ENCODE measurements around the gene NGDN.
"Not testable (repeated sequence)": the region's sequence is repeated elsewhere in the genome, so short reads cannot be mapped to it uniquely, and the experiment has no call there.

The NGDN gene, protein sequence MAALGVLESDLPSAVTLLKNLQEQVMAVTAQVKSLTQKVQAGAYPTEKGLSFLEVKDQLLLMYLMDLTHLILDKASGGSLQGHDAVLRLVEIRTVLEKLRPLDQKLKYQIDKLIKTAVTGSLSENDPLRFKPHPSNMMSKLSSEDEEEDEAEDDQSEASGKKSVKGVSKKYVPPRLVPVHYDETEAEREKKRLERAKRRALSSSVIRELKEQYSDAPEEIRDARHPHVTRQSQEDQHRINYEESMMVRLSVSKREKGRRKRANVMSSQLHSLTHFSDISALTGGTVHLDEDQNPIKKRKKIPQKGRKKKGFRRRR

DNA sequence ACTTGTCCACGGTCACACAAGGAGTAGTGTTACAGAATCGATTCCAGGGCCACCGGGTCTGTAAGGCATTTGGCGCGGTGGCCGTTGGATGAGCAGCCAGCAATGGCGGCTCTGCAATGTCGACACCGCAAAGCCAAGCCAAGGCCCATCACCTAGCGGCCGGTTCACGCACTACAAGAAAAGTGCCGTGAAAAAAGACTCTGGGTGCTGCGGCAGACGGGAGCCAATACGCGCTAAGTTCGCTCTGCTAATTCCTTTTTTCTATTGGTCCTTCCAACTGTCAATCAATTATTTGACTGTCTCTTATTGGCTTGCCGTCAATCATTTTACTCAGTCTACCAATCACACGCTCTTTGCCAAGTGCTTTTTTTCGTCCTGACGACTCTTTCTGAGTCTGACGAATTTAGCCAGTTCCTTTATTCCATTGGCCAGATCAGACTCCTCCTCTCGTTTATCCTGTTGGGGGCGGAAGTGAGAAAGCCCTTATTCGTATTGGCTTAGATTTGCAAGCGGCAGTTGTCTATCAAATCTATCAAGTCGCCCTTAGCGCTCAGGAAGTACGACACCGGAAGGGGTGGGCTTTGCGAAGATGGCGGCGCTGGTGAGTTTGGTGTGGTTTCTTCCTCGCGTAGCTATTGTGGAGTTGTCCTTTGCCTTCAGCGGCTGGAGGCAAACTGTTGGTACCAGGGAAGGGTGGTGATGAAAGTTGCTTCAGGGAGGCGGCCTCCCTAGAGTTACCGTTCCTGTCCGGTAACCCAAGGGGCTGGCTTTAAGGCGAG, at the start of gene NGDN:
Gene NGDN (plus strand): TSS at position 577 of the 779 bp plus-strand sequence. CDS start 13 bp downstream, at position 590.
- peak; percentile 100 for DNase-seq (ENCODE audit: low read depth)

DNA sequence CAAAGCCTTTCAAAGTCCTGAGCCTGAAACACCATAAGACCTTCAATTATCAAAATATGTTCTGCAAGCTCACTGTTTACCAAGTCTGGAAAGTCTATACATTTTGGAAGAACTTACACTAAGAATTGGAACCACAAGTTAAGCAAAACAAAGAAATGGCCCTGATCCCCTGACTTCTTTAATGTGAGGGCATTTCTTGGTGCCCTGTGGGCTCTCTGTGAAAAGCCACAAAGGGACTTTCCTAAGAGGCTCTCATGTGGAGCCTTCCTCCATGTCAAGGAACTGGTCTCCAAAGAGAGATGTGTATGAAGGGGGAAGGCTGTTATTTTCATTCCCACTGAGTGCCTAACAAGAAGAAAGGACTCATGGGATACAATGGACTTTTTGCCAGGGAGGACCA, 47.9 kb upstream of the NGDN start:
- DNase-seq (ENCODE audit: low read depth): no peak

DNA sequence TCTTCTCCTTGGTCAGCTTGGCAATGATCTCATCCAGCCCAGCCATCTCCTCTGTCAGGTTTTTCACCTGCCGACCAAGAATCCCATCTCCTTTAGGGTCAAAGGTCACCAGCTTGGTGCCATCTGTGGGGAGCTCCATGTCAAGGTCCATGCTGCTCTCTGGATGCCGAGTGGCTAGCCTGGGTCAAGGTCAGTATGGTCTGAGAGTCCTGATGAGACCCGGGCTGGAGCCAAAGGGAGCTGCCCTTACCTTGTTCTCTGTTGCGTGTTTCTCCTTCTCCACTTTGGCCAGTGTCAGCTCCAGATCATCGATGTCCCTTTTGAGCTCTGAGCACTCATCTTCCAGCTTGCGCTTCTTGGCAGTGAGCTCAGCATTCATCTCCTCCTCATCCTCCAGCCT, 45.8 kb upstream of the NGDN start:
- DNase-seq (ENCODE audit: low read depth): no peak

DNA sequence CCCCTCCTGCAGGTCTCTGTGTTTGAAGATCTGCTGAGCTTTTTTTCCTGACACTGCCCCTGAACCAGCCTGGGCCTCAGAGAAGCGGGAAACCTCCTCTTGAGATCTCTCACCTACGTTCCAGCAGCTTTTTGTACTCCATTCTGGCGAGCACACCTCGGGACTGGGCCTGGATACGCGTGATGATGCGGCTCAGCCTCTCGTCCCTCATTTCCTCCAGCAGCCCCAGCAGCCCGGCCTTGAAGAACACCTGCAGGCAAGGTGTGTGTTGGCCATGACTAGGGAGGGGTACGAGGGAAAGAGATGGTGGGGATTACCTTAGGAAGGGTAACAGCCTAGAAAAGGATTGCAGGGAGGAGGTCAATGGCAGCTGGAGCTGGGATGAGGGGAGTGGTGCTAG, 44.3 kb upstream of the NGDN start:
- no peak for DNase-seq (ENCODE audit: low read depth)

DNA sequence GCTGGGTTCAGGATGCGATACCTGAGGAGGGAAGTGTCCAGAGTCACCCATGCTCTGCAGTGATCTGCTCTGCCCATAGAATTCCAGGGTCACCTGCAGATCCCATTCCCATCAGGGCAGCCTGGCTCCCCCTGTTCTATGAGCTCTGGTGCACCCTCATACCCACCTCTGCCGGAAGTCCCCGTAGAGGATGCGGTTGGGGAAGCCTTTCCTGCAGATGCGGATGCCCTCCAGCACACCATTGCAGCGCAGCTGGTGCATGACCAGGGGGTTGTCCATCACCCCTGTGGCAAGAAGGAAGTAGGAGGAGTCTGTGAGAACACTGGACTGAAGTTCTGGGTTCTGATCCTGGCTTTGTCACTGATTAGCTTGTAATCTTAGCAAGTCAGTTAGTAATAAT, 43.7 kb upstream of the NGDN start:
- DNase-seq (ENCODE audit: low read depth): not testable (repeated sequence)

DNA sequence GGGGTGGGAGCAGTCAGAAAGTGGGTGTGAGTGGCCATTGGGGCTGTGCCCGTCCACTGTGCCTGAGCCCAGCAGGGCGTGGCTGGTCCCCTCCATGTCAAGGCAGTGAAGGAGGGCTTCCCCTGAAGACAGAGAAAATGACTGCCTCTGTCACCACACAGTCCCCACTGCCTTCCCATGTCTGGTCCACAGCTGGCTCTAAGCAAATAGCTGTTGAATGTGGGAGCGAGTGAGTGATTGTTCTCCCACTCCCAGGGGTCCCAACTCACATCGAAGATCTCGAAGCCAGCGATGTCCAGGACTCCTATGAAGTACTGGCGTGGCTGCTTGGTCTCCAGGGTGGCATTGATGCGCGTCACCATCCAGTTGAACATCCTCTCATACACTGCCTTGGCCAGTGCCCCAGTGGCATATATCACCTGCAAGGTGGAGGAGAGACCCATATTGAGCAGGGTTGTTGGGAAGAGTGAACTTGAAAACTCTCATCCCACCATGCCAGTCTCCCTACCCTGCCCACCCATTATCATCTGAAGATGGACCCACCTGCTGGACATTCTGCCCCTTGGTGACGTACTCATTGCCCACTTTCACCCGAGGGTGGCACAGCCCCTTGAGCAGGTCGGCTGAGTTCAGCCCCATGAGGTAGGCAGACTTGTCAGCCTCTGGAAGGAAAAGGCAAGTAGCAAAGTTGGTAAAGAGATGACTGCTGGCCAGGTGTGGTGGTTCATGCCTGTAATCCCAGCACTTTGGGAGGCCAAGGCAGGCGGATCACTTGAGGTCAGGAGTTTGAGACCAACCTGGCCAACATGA, 40.6 kb upstream of the NGDN start:
- DNase-seq (ENCODE audit: low read depth): no peak

DNA sequence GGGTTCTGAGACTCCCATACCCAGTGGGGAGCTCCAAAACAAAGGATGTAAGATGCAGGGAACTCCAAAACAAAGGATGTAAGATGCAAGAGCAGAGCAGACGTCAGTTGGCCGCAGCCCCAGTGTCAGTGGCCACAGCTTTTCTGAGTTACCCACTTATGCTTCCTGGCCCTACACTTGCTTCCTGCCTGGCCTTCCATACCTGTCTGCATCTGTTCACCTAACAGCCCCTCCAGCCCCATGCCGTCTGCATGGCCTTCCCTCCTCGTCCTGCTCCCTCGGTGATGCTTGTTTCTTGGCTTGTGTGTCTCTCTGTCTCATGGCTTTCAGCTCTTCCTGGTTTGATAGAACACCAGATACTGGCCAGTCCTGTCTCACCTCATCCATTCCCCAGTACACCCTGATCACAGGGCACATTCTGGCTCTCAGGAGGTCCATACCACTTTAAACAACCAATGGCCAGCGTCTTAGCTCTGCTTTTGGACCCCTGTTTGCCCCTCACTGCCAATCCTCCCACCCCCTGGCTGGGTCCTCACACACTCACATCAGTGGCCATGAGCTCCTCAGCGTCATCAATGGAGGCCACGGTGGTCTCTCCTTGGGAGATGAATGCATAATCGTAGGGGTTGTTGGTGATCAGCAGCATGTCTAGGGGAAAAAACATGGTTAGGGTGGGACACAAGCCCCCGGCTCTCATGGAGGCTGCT, 39.3 kb upstream of the NGDN start:
- no peak for DNase-seq (ENCODE audit: low read depth)

DNA sequence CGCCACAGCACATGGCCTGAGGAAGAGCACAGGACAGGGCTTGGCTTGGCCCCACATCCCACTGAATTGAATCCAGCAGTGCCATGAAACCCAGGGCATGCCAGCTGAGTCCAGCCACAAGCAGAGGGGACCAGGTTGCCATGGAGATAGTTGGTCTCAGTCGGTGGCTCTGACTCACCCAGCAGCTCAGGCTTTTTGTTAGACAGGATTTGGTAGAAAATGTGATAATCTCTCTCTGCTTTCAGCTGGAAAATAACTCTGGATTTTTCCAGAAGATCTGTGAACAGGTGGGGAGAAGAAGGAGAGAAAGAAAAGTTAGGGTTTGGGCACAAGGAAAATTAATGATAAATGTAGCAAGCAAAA, 38.8 kb upstream of the NGDN start:
- peak; percentile 8 for DNase-seq (ENCODE audit: low read depth)

DNA sequence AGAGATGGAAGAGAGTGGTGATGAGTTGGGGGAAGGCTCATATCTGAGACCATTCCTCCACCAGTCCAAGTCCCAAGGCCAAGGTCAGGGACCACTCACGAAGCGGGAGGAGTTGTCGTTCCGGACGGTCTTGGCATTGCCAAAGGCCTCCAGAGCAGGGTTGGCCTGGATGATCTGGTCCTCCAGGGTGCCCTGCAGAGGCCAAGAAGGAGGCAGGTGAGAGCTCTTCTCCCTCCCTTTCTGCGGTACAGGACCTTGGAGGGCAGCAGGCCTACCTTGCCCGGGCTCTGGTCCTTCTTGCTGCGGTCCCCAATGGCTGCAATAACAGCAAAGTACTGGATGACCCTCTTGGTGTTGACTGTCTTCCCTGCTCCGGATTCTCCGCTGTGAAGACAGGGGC, 38.0 kb upstream of the NGDN start:
- no peak for DNase-seq (ENCODE audit: low read depth)

DNA sequence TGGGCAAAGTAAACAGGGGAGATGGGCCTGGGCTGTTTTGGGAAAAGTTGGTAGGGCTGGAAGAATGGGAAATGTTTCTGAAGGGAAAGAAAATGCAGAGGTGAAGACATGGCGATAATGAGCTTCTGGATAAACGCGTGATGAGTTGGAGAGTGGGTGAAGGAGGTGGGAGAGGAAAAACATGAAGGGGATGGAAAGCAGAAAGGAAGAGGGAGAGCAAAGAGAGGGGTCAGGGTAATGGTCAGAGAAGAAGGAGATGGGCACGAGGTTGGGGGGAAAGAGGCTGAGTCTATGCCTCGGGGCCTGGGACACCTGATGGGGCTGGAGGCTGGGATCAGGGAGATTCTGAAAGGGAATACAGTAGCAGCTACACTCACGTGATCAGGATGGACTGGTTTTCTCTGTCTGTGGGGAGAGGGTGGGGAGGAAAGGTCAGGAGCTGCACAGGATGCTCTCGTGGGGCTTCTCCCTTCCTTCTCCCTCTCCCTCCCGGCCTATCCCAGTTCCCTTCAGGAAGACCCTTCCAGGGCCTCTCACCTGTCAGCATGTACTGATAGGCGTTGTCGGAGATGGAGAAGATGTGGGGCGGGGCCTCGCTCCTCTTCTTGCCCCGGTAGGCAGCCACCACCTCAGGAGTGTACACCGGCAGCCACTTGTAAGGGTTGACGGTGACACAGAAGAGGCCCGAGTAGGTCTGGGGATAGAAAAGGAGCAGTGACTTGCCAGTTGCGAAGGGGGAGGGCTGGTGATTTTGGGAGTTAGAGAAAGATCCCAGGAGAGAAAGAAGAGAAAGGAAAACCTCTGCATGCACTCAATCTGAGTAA, 37.2 kb upstream of the NGDN start:
- no peak for DNase-seq (ENCODE audit: low read depth)

DNA sequence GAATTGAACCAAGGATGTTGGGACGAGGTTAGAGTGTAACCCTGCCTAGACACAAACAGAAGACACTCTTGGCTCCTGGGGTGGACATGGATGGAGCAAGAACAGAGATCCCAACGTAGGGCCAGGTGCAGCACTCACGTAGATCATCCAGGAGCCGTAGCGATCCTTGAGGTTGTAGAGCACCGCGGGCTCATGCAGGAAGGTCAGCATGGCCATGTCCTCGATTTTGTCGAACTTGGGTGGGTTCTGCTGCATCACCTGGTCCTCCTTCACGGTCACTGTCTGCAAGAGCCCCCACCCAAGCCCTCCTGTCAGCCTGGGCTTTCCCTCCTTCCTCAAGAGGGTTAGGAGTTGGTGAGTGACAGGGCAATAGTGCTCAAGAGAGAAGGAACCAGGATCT, 36.6 kb upstream of the NGDN start:
- no peak for DNase-seq (ENCODE audit: low read depth)

DNA sequence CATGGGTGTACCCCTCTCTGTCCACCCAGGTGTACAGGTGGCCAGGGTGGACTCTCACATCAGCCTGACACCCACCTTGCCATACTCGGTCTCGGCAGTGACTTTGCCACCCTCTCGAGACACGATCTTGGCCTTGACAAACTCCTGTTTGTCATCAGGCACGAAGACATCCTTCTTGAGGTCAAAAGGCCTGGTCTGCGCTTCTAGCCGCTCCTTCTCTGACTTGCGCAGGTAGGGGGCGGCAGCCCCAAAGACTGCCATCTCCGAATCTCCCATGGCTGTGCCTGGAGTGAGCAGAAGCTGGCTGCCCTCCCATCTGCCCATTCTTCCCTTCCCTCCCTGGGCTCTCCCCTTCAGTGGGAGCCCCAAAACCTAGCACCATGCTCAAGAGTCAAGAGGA, 36.0 kb upstream of the NGDN start:
- DNase-seq (ENCODE audit: low read depth): no peak

DNA sequence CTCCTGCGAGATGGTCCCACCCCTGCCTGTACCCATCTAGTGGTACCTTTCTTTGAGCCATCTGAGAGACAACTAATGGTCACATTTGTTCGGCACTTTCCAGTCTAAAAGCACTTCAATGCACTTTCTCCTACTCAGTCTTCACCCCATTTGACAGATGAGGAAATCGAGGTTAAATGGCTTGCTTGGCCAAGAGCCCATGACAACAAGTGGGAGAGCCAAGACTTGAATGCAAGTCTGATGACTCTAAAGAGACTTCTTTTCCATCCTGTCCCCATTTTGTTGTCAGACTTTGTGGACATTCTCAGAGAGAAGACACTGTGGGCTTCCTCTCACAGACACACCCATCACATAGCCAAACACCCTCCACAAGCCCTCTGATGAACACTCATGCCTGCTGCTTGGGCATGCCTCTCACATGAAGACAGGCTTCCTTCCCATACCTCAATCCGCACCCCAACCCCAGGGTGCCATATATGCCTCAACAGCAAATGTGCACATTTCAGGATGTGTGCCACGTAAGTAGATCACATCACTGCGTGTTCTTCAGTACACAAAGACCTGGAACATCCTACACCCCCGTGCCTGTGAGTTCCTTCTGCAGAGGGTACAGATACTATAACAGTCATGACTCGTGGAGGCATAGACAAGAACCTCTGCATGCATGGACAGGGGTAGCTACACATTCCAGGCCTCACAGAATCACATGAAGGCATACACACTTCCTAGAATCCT, 34.8 kb upstream of the NGDN start:
- no peak for DNase-seq (ENCODE audit: low read depth)

DNA sequence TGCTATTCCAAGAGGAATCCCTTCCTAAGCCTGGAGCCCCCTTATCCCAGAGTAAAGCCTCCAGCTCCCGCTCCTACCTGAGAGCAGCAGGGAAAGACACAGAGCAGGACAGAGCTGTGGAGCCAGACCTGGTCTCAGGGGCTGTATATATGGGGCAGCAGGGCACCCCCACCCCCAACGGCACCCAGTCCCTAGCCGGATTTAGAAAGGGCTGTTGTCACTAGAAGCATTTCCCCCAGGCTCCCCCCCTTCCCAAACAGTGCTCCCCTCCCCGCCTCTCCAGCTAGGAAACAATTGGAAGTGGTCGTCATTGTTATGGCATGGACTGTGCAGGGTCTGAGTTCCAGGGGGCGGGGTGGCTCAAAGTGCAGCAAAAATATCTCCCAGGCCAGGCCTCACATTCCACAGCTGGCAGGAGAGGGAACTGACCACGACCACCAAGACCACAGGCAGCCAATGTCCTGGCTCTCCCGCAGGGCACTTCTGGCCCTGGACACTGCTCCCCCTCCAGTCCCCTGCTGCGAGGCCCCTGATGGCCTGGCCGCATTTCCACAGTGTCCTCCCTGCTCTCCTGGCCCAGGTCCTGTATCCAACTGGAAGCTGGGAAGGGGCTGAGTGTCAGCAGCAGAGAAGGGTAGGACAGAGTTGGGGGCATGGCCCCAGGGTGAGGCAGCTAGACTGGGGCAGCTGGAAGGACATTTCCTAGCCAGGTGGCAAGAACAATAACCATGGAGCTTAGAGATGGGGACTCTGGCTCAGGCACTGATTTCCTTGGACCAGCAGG, 33.8 kb upstream of the NGDN start, which contains the start of gene MYH7:
Gene MYH7 (minus strand): TSS at position 118 of the 784 bp plus-strand sequence. CDS start 1,928 bp downstream, outside the sequence.
- no peak for DNase-seq (ENCODE audit: low read depth)

DNA sequence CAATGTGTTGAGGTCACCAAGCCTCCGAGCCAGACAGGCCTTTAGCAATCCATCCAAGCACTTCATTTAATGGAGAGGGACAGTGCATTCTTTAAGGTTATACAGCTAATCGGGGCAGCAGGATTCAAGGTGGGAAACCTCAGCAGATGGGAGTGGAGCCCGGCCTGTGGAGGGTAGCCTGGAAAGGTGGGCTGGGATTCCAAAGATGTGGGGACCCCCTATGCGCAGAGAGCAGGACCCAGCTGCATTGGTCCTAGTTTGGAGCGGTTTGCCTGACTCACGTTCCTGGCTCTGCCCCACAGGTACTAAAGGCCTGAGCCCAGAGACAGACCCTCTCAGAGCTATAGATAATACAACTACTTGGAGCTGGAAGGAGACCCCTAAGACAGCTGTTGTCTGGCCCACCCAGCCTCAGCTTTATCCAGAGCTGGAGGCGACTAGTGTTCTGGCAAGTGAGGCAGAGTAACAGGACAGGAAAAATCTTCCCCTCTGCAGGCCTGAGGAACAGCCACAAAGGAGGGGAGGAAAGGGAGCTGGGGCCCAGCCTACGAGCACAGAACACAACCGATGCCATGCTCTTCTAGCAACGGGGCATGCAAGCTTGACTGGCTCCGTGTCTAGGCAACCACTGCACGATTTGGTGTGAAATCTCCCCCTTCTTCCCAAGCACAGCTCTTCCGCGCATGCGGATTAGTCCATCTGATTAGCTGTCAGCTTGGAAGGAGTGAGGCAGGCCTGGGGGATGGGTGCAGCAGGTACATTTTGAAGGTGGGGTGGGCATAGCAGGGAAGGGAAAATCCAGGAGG, 33.0 kb upstream of the NGDN start:
- DNase-seq (ENCODE audit: low read depth): no peak

DNA sequence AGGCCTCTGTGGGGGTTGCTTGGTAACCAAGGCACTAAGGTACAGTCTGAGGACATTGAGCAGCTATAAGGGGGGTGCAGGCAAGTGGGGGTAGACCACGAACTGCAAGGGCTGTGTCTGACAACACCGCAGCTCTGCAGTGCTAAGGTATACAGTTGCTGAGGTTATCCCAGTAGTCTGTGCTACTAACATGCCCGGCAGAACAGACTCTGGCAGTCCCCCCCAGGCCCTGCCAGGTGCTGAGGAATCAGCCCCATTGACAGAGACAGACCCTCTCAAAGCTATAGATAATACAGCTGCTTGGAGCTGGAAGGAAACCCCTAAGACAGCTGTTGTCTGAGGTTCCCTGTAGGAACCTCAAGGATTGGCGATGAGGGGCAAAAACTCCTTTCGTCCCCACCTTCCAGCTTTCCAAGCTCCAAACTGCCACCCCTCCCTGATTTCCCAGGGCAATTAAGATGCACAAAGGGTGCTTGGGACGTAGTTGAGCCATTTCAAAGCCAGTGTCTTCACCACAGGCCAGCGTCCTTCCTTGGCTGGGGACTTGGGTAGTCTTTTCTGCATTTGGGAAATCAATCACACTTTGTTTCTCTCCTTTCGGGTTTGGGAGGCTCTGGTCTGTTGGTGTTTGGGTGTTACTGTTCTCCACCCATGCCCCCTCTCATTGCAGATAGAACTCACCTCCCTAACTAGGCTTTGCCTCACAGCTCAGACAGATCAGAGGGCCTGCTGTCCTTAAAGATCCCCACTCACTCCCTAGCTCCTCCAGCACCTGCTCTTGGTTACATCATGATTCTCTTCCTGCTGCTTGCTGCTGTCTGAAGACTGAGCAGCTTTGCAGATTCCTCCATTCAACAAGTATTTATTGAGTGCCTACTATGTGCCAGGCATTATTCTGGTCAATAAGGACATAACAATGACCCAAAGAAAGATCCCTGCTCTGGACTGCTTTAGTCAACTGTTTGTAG, 32.1 kb upstream of the NGDN start:
- no peak for DNase-seq (ENCODE audit: low read depth)

DNA sequence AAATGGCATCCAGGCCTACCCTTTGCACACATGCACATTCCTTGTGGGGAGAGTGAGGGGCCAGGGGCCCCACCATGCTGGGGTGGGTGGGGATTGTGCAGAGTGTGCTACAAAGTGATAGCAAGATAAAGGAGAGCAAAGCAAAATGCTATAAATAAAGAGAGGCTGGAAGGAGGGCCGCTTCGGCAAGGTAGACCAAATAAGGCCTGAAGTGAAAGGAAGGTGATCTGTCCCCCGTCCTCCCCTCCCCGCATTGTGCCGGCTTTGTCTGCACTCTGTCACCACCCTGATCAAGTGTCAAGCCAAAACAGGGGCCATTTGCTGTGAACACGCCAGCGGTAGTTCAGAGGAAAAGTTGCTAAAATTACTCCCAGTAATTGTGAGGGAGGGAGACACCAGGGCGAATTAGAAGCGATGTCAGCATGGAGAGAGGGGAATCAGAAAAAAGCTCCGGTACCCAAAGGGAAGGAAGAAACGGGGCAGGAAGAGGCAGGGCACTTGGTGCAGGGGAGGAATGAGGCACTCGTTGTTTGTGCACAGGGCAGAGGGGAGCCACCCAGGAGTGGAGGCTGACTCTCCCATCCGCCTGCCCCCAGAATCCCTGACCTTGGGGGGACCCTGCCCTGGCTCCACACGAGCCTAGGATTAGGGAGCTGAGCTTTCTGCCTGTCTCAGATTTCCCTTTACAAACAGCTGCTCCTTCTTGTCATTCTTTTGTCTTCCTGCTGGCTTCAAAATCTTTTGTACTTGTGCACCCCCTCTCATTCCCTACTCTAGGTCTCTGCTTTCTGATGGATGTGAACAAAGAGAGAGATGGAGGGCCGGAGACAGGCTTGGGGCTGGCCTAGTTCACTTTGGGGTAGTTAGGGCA, 31.2 kb upstream of the NGDN start:
- DNase-seq (ENCODE audit: low read depth): no peak

Data from GM04504 (cell line).